NCI-H2107 treated with DMSO at 0.1 percent for 48 hours (cell line): ENCODE measurements around the gene UBAC2.

ENCODE experiments used
- DNase-seq: peaks from one replicate; lab custom pipeline; 2025; ENCODE audit not compliant: unreplicated experiment; lab: John Stamatoyannopoulos, UW

Gene UBAC2

GRCh38 chr13:99307648-99308339, 107.1 kb downstream of the UBAC2 start:
- DNase-seq = no peak

- DNase-seq = no peak
Measured at GRCh38 chr13:99308471-99309087, 107.9 kb downstream of the UBAC2 start.

- no peak for DNase-seq
Measured at GRCh38 chr13:99310382-99311031, 109.9 kb downstream of the UBAC2 start.

GRCh38 chr13:99311137-99311536, 110.5 kb downstream of the UBAC2 start:
- DNase-seq = no peak

- no peak for DNase-seq
Measured at GRCh38 chr13:99311748-99312492, 111.3 kb downstream of the UBAC2 start.

GRCh38 chr13:99312493-99312883, 111.8 kb downstream of the UBAC2 start:
- DNase-seq = no peak

GRCh38 chr13:99313501-99313900, 112.8 kb downstream of the UBAC2 start:
- DNase-seq = no peak

- DNase-seq = no peak
Measured at GRCh38 chr13:99313941-99314340, 113.3 kb downstream of the UBAC2 start.

- DNase-seq = no peak
Measured at GRCh38 chr13:99314640-99315176, 114.1 kb downstream of the UBAC2 start.

- DNase-seq = no peak
Measured at GRCh38 chr13:99315186-99315585, 114.5 kb downstream of the UBAC2 start.

GRCh38 chr13:99316224-99316623, 115.6 kb downstream of the UBAC2 start:
- DNase-seq = no peak

GRCh38 chr13:99316657-99317256, 116.1 kb downstream of the UBAC2 start:
- peak; percentile 60 for DNase-seq

- DNase-seq = no peak
Measured at GRCh38 chr13:99320693-99321481, 120.2 kb downstream of the UBAC2 start.

- no peak for DNase-seq
Measured at GRCh38 chr13:99321709-99322108, 121.1 kb downstream of the UBAC2 start.

GRCh38 chr13:99322297-99323103, 121.8 kb downstream of the UBAC2 start:
- DNase-seq = no peak

- no peak for DNase-seq
Measured at GRCh38 chr13:99323488-99323887, 122.8 kb downstream of the UBAC2 start.

GRCh38 chr13:99326012-99326411, 125.4 kb downstream of the UBAC2 start:
- no peak for DNase-seq

GRCh38 chr13:99327126-99327525, 126.5 kb downstream of the UBAC2 start:
- no peak for DNase-seq

GRCh38 chr13:99327761-99328160, 127.1 kb downstream of the UBAC2 start:
- DNase-seq = no peak
